Endothelial cell of umbilical vein (primary cell): ENCODE results near the gene RPS14. TPM values are rescaled to one million over a fixed set of nuclear protein-coding genes. Genes with fewer than 3 reads are reported as not detected.

ENCODE experiments used
- BruUV-seq: library from RNA; stranded (reverse); fragments of 400-500 nt; replicated peaks from 2 replicates; lab custom pipeline; 2021; lab: Mats Ljungman, UMichigan
- CTCF ChIA-PET: fragments of 300-600, 350-600 bp; sonication (Branson Sonifier 250); formaldehyde crosslinking; loops from one replicate; lab custom pipeline; 2021; ENCODE audit warnings: antibody characterized with exemption, inconsistent platforms; lab: Charles Lee
- POLR2A ChIA-PET: fragments of 300-600, 350-600 bp; sonication (Branson Sonifier 250); formaldehyde crosslinking; loops from one replicate; lab custom pipeline; 2021; ENCODE audit warnings: antibody characterized with exemption, inconsistent platforms; lab: Charles Lee
- DNase-seq: peaks from one replicate; pipeline ENCODE4 v3.0.0-alpha.2; 2011; ENCODE audit warnings: low read depth, low spot score
- FAIRE-seq: peaks from 2 replicates; lab custom pipeline; 2011; peaks lifted over from hg19 to GRCh38; lab: Jason Lieb, UNC
- H2AFZ ChIP-seq: 2 replicates; pipeline ENCODE4 v1.6.0; 2012; ENCODE audit warnings: low read depth, low read length, control low read depth, inconsistent platforms
- H3K27ac ChIP-seq: 2 replicates; pipeline ENCODE4 v1.5.1; 2011; ENCODE audit warnings: low read depth, mild to moderate bottlenecking, control low read depth, low read length, moderate library complexity; ENCODE audit not compliant: insufficient read depth
- H3K27me3 ChIP-seq, 2 experiments: 2 replicates each; pipeline versions ENCODE4 v1.6.0 to v1.6.1; 2011; ENCODE audit warnings: low read length in 2 of 2, mixed read lengths in 1 of 2; ENCODE audit not compliant: control insufficient read depth in 2 of 2, insufficient read depth in 2 of 2
- H3K36me3 ChIP-seq, 2 experiments: 2 replicates in 1 of 2; 3 replicates in 1 of 2; pipeline ENCODE4 v1.5.1; 2011; ENCODE audit warnings: low read length in 2 of 2, mild to moderate bottlenecking in 1 of 2, moderate library complexity in 1 of 2; ENCODE audit not compliant: control insufficient read depth in 2 of 2, insufficient read depth in 2 of 2; ENCODE audit errors: extremely low read depth in 1 of 2
- H3K4me1 ChIP-seq: 3 replicates; pipeline ENCODE4 v1.5.1; 2011; ENCODE audit warnings: mild to moderate bottlenecking, low read length; ENCODE audit not compliant: control insufficient read depth, insufficient read depth; ENCODE audit errors: extremely low read depth
- H3K4me2 ChIP-seq: 2 replicates; pipeline ENCODE4 v1.6.1; 2011; ENCODE audit warnings: low read length, control low read depth, mixed read lengths; ENCODE audit not compliant: insufficient read depth
- H3K4me3 ChIP-seq, 3 experiments: fragments of 200-600 bp in 1 of 3; sonication (generic), shearing (Covaris generic) in 1 of 3; replicated peaks in 1 of 3; 2 replicates each; pipeline ENCODE4 v1.5.1; 2011 to 2016; ENCODE audit warnings: control low read depth in 3 of 3, low read length in 3 of 3, mild to moderate bottlenecking in 2 of 3, inconsistent platforms in 1 of 3, low read depth in 1 of 3, moderate library complexity in 1 of 3; ENCODE audit not compliant: insufficient read depth in 1 of 3
- H3K79me2 ChIP-seq: 2 replicates; pipeline ENCODE4 v1.6.0; 2012; ENCODE audit warnings: low read length, inconsistent platforms; ENCODE audit not compliant: control insufficient read depth, insufficient read depth
- H3K9ac ChIP-seq: replicated peaks from 2 replicates; pipeline ENCODE3; 2011; ENCODE audit warnings: low read length, control low read depth; ENCODE audit not compliant: insufficient read depth; ENCODE audit errors: extremely low read depth
- H3K9me1 ChIP-seq: replicated peaks from 3 replicates; pipeline ENCODE4 v1.6.0; 2011; ENCODE audit warnings: mild to moderate bottlenecking, low read length; ENCODE audit not compliant: control insufficient read depth, insufficient read depth; ENCODE audit errors: extremely low read depth
- H3K9me3 ChIP-seq: replicated peaks from 2 replicates; pipeline ENCODE4 v1.5.1; 2012; ENCODE audit warnings: low read length, inconsistent platforms; ENCODE audit not compliant: control insufficient read depth, insufficient read depth
- H4K20me1 ChIP-seq: replicated peaks from 2 replicates; pipeline ENCODE3; 2011; ENCODE audit warnings: mild to moderate bottlenecking, low read length; ENCODE audit not compliant: control insufficient read depth, insufficient read depth; ENCODE audit errors: extremely low read depth
- CTCF ChIP-seq, 2 donors: IDR thresholded peaks; 1 replicate in 1 of 2; 2 replicates in 1 of 2; pipeline ENCODE4 v1.5.1; 2011; ENCODE audit warnings: low read length in 2 of 2, mild to moderate bottlenecking in 2 of 2, moderate library complexity in 2 of 2, control low read depth in 1 of 2, inconsistent platforms in 1 of 2, low read depth in 1 of 2; ENCODE audit not compliant: insufficient read depth in 1 of 2; ENCODE audit errors: extremely low read depth in 1 of 2
- EZH2 ChIP-seq: IDR thresholded peaks from 2 replicates; pipeline ENCODE4 v1.6.1; 2012; ENCODE audit warnings: borderline replicate concordance, low read depth, mild to moderate bottlenecking, moderate library complexity, low read length, inconsistent platforms; ENCODE audit not compliant: severe bottlenecking
- FOS ChIP-seq: IDR thresholded peaks from 2 replicates; pipeline ENCODE4 v1.6.1; 2011; ENCODE audit warnings: mild to moderate bottlenecking, low read length, moderate library complexity, borderline replicate concordance; ENCODE audit not compliant: insufficient read depth
- GATA2 ChIP-seq: IDR thresholded peaks from 2 replicates; pipeline ENCODE4 v1.7.0; 2011; ENCODE audit warnings: low read depth, mild to moderate bottlenecking, moderate library complexity, mixed read lengths, low read length; ENCODE audit not compliant: insufficient read length, insufficient read depth
- JUN ChIP-seq: IDR thresholded peaks from 2 replicates; pipeline ENCODE4 v1.6.1; 2011; ENCODE audit warnings: borderline replicate concordance, low read depth; ENCODE audit not compliant: insufficient read length, insufficient read depth
- MYC ChIP-seq: IDR thresholded peaks from one replicate; pipeline ENCODE4 v1.6.1; 2011; ENCODE audit warnings: mild to moderate bottlenecking, low read depth, low read length
- POLR2A ChIP-seq: IDR thresholded peaks from 2 replicates; pipeline ENCODE4 v1.6.1; 2012; ENCODE audit warnings: low read depth, mild to moderate bottlenecking, control low read depth, low read length
- POLR2AphosphoS5 ChIP-seq: IDR thresholded peaks from 2 replicates; pipeline ENCODE4 v1.6.1; 2012; ENCODE audit warnings: low read depth, mild to moderate bottlenecking, control low read depth, low read length, moderate library complexity; ENCODE audit not compliant: insufficient read depth
- dilution Hi-C: fragments of 300-500 bp; cut with MboI; formaldehyde crosslinking; loops from one replicate; pipeline ENCODE4 v1.15.0; 2019; ENCODE audit warnings: low sequenced_read_pairs; ENCODE audit not compliant: extremely low pct_ligation_motif_present
- intact Hi-C: fragments of 100-400 bp; cut with micrococcal nuclease; formaldehyde crosslinking; loops from one replicate; pipeline ENCODE4 v1.10.0; 2022
- polyA plus RNA-seq, 4 experiments: library from polyadenylated mRNA; depleted of rRNA in 3 of 4; stranded (reverse) in 3 of 4; unstranded in 1 of 4; fragments of >200 nt; gene quantifications; 2 replicates each; pipeline versions ENCODE4 v1.2.1 to v1.2.3, GENCODE V29; 2011 to 2012; ENCODE audit warnings: missing spikeins in 1 of 4
- total RNA-seq: library from RNA; stranded (reverse); gene quantifications from 2 replicates; pipeline ENCODE4 v1.2.3, GENCODE V29; 2021
- TF ChIP-seq, protein P1 (sequence below): IDR thresholded peaks from 2 replicates; pipeline ENCODE4 v1.6.1; 2011; ENCODE audit not compliant: insufficient read depth, insufficient read length

RPS14 gene
- total and polyA plus RNA-seq, 2 donors (not counting 3 experiments of a cell fraction or from before 2014, with no cell fraction given): 1,852 to 5,521 TPM

DNA sequence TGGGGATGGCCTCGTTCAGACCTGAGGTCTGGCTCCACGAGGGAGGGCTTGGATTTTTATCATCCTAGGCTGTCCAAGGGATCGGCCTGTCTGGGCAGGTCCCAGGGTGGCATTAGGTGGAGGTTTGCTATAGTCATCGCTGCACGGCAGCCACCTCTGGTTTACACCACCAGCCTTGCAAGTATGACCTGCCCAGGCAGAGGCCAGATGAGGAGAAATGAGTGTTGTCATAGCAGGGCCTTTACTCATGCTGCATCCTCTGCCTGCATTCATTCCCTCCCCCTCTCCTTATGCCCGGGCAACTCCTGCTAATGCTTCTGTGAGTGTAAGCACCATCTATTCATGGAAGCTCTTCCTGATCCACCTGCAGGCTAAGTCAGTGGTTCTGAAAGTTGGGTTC, 43.1 kb upstream of the RPS14 start:
- intact Hi-C loops: no loop called here
- no peak overlapping the region for H3K27ac ChIP-seq
- ChIA-PET CTCF (interaction anchor here (1.4 to 5.8 kb wide), 4 partner anchors 18 to 52 kb away, joined by 4 to 32 read pairs (median 4); no protein-coding TSS in a partner anchor), POLR2A (no interaction called here)
- H3K36me3 ChIP-seq: peaks cover 0 to 3% of the 10 kb centered on the region in 2 experiments
- peaks cover 46% of the 10 kb centered on the region for H3K4me1 ChIP-seq
- FAIRE-seq: peak; percentile 52
- TF ChIP-seq CTCF (IDR thresholded peaks at IDR 0.05; ENCODE audit: extremely low read depth in 1 of 2, insufficient read depth in 1 of 2, low read depth in 1 of 2, low read length in 2 of 2): no peak
- TF ChIP-seq, protein P1, sequence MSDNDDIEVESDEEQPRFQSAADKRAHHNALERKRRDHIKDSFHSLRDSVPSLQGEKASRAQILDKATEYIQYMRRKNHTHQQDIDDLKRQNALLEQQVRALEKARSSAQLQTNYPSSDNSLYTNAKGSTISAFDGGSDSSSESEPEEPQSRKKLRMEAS: no peak
- no peak for TF ChIP-seq FOS
- TF ChIP-seq EZH2: no peak
- no peak for TF ChIP-seq POLR2AphosphoS5
- TF ChIP-seq POLR2A: no peak
- no peak for TF ChIP-seq GATA2
- no peak for TF ChIP-seq MYC
- TF ChIP-seq JUN: no peak
- H3K9me3 ChIP-seq: no peaks in the 10 kb centered on the region
- H4K20me1 ChIP-seq: no peaks in the 10 kb centered on the region
- no TSS peak for BruUV-seq
- dilution Hi-C loops: no loop called here
- no peak overlapping the region for H2AFZ ChIP-seq
- H3K9me1 ChIP-seq: no peaks in the 10 kb centered on the region
- no peaks in the 10 kb centered on the region for H3K27me3 ChIP-seq
- no peak overlapping the region for H3K4me3 ChIP-seq
- no peak overlapping the region for H3K9ac ChIP-seq
- peaks cover 55% of the 10 kb centered on the region for H3K79me2 ChIP-seq
- H3K4me2 ChIP-seq: no peak overlapping the region
- no peak for DNase-seq
